Fibroblast of lung (primary cell): ENCODE measurements around the gene JMJD1C. TPM values are rescaled to one million over a fixed set of nuclear protein-coding genes. Genes with fewer than 3 reads are reported as not detected.

Source experiments
- DNase-seq, 2 donors: peaks; one replicate each; pipeline versions ENCODE4 v3.0.0 to v3.0.0-alpha.2; 2010; ENCODE audit warnings: low read depth in 2 of 2
- H2AFZ ChIP-seq: 2 replicates; pipeline ENCODE4 v1.5.1; 2012; ENCODE audit warnings: low read length, control low read depth, inconsistent platforms
- H3K27ac ChIP-seq: 2 replicates; pipeline ENCODE4 v1.5.1; 2011; ENCODE audit warnings: low read length, control low read depth; ENCODE audit not compliant: insufficient read depth
- H3K27me3 ChIP-seq: 2 replicates; pipeline ENCODE4 v1.5.1; 2011; ENCODE audit warnings: mild to moderate bottlenecking, low read length; ENCODE audit not compliant: control insufficient read depth, insufficient read depth
- H3K36me3 ChIP-seq: 2 replicates; pipeline ENCODE4 v1.5.1; 2011; ENCODE audit warnings: low read length; ENCODE audit not compliant: control insufficient read depth, insufficient read depth
- H3K4me1 ChIP-seq: 2 replicates; pipeline ENCODE4 v1.5.1; 2011; ENCODE audit warnings: low read length; ENCODE audit not compliant: control insufficient read depth, insufficient read depth; ENCODE audit errors: extremely low read depth
- H3K4me2 ChIP-seq: 2 replicates; pipeline ENCODE4 v1.5.1; 2011; ENCODE audit warnings: low read length, control low read depth; ENCODE audit not compliant: insufficient read depth; ENCODE audit errors: extremely low read depth
- H3K4me3 ChIP-seq, 4 experiments: fragments of 200-600 bp in 1 of 4; sonication (generic) in 1 of 4; replicated peaks in 1 of 4; 2 replicates each; pipeline ENCODE4 v1.5.1; 2011 to 2016; ENCODE audit warnings: low read length in 4 of 4, low read depth in 3 of 4, mild to moderate bottlenecking in 3 of 4, control low read depth in 2 of 4, inconsistent platforms in 1 of 4, mixed read lengths in 1 of 4; ENCODE audit not compliant: insufficient read depth in 1 of 4; ENCODE audit errors: control extremely low read depth in 1 of 4
- H3K79me2 ChIP-seq: 2 replicates; pipeline ENCODE4 v1.5.1; 2012; ENCODE audit warnings: mild to moderate bottlenecking, low read length, inconsistent platforms; ENCODE audit not compliant: control insufficient read depth, insufficient read depth
- H3K9ac ChIP-seq: 2 replicates; pipeline ENCODE4 v1.5.1; 2011; ENCODE audit warnings: mild to moderate bottlenecking, low read length, control low read depth; ENCODE audit not compliant: insufficient read depth
- H3K9me3 ChIP-seq: 2 replicates; pipeline ENCODE4 v1.5.1; 2012; ENCODE audit warnings: low read depth, low read length; ENCODE audit not compliant: control insufficient read depth, insufficient read depth
- H4K20me1 ChIP-seq: 2 replicates; pipeline ENCODE4 v1.5.1; 2011; ENCODE audit warnings: low read length; ENCODE audit not compliant: control insufficient read depth, insufficient read depth; ENCODE audit errors: extremely low read depth
- EZH2 ChIP-seq: IDR thresholded peaks from 2 replicates; pipeline ENCODE4 v1.5.1; 2012; ENCODE audit warnings: low read length, control low read depth, mild to moderate bottlenecking; ENCODE audit errors: missing control alignments
- polyA plus RNA-seq, 2 donors: library from polyadenylated mRNA; depleted of rRNA in 1 of 2; stranded (reverse) in 1 of 2; unstranded in 1 of 2; fragments of >200 nt; gene quantifications; 2 replicates each; pipeline ENCODE4 v1.2.1, GENCODE V29; 2011 to 2012; ENCODE audit warnings: missing spikeins in 1 of 2
- total RNA-seq: library from RNA; depleted of rRNA; stranded (reverse); fragments of >200 nt; gene quantifications from 2 replicates; pipeline ENCODE4 v1.2.1, GENCODE V29; 2014
- TF ChIP-seq, protein P1 (sequence below), 2 donors: IDR thresholded peaks in 1 of 2; conservative IDR thresholded peaks in 1 of 2; 1 replicate in 1 of 2; 2 replicates in 1 of 2; pipeline ENCODE4 v1.5.1; 2011 to 2012; ENCODE audit warnings: low read length in 2 of 2, control low read depth in 1 of 2, inconsistent platforms in 1 of 2, low read depth in 1 of 2, mild to moderate bottlenecking in 1 of 2

JMJD1C gene
- total and polyA plus RNA-seq, 2 donors (not counting 1 experiment from before 2014, with no cell fraction given) = 39.9 to 67.0 TPM

DNA sequence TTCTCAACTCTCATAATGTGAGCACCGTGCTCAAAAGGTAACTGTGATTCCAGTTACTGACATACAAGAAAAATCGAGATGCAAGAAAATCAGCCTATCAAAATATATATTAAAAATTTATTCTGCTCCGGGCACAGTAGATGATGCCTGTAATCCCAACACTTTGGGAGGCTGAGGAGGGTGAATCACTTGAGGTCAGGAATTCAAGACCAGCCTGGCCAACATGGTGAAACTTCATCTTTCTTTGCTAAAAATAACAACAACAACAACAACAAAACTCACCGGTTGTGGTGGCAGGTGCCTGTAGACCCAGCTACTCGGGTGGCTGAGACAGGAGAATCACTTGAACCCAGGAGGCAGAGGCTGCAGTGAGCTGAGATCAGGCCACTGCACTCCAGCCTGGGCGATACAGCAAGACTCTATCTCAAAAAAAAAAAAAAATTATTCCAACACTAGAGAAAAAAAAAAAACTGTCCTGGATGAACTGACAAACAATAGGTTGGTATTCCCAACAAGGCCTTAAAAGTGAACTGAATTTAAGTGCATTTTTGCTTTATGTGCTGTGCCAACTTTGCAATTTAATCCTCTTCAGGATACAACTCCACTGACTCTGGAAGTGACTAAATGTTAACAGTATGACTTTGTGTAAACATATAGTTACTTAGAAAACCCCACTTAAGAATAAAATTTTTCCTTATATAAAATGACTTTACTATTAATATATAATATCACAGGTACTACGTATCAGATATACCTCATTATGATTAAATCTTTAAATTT, 51.1 kb downstream of the JMJD1C start:
- no peak overlapping the region for H3K9ac ChIP-seq
- H3K27ac ChIP-seq = no peak overlapping the region
- peaks cover 2% of the 10 kb centered on the region for H3K4me1 ChIP-seq
- H3K4me2 ChIP-seq = peak overlapping the region; percentile 67
- no peak overlapping the region for H3K4me3 ChIP-seq
- H4K20me1 ChIP-seq = no peaks in the 10 kb centered on the region
- H3K36me3 ChIP-seq = no peaks in the 10 kb centered on the region
- peak; percentile 59 to 66 for DNase-seq
- no peaks in the 10 kb centered on the region for H3K27me3 ChIP-seq
- peaks cover 55% of the 10 kb centered on the region for H3K79me2 ChIP-seq
- no peak for TF ChIP-seq EZH2
- TF ChIP-seq, protein P1, sequence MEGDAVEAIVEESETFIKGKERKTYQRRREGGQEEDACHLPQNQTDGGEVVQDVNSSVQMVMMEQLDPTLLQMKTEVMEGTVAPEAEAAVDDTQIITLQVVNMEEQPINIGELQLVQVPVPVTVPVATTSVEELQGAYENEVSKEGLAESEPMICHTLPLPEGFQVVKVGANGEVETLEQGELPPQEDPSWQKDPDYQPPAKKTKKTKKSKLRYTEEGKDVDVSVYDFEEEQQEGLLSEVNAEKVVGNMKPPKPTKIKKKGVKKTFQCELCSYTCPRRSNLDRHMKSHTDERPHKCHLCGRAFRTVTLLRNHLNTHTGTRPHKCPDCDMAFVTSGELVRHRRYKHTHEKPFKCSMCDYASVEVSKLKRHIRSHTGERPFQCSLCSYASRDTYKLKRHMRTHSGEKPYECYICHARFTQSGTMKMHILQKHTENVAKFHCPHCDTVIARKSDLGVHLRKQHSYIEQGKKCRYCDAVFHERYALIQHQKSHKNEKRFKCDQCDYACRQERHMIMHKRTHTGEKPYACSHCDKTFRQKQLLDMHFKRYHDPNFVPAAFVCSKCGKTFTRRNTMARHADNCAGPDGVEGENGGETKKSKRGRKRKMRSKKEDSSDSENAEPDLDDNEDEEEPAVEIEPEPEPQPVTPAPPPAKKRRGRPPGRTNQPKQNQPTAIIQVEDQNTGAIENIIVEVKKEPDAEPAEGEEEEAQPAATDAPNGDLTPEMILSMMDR (conservative IDR thresholded peaks at IDR 0.05 in 1 of 2, IDR thresholded peaks at IDR 0.05 in 1 of 2; ENCODE audit: low read depth in 1 of 2, low read length in 2 of 2) = no peak
- H3K9me3 ChIP-seq = no peaks in the 10 kb centered on the region
- H2AFZ ChIP-seq = no peak overlapping the region

DNA sequence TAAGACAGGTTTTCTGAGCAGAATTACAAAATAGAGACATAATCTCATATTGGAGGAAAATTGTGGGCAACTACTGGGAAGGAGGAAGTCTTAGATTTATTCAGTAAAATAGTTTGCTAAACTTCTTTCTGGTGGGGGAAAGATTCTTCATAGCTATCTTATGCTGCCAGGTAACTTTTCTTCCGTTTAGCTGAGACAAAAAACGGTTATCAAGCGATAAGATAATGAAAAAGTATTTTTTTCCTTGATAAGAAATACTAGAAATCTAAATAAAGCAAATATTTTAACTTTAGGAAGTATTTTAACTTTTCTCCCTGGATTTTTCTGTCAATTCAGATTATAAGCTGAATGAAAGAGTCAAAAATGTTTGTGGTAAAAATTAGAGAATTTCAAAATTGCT, 52.3 kb downstream of the JMJD1C start:
- no peak overlapping the region for H2AFZ ChIP-seq
- no peak overlapping the region for H3K4me3 ChIP-seq
- H3K79me2 ChIP-seq = peaks cover 55% of the 10 kb centered on the region
- no peak overlapping the region for H3K27ac ChIP-seq
- H4K20me1 ChIP-seq = no peaks in the 10 kb centered on the region
- no peaks in the 10 kb centered on the region for H3K27me3 ChIP-seq
- TF ChIP-seq EZH2 = no peak
- TF ChIP-seq, protein P1 (conservative IDR thresholded peaks at IDR 0.05 in 1 of 2, IDR thresholded peaks at IDR 0.05 in 1 of 2; ENCODE audit: low read depth in 1 of 2, low read length in 2 of 2) = no peak
- no peaks in the 10 kb centered on the region for H3K36me3 ChIP-seq
- no peak overlapping the region for H3K9ac ChIP-seq
- H3K9me3 ChIP-seq = no peaks in the 10 kb centered on the region
- H3K4me1 ChIP-seq = peaks cover 2% of the 10 kb centered on the region
- no peak overlapping the region for H3K4me2 ChIP-seq
- no peak for DNase-seq

DNA sequence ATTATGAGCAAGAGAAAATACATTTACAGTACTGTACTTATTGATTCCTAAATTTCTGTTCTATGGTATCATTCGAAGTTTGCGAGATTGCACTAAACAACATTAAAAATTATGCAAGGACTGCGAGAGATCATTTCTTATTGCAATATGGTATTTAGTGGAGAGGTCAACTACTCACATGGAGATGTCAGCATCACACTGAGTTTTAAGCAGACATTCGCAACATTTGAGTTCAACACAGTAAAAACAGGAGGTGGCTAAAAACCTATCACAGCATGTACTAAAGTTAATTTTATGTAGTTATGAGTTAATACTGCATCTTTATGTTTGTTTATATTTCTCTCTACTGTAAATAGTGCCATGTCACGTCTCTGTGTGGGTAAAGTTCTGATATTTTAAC, 53.5 kb downstream of the JMJD1C start:
- H4K20me1 ChIP-seq = no peaks in the 10 kb centered on the region
- H3K36me3 ChIP-seq = no peaks in the 10 kb centered on the region

More for the DNA sequence above, 53.5 kb downstream of the JMJD1C start:
- no peak for DNase-seq
- no peak overlapping the region for H3K4me2 ChIP-seq
- no peak overlapping the region for H3K27ac ChIP-seq
- H3K4me1 ChIP-seq = peaks cover 2% of the 10 kb centered on the region
- no peaks in the 10 kb centered on the region for H3K27me3 ChIP-seq
- TF ChIP-seq, protein P1 (conservative IDR thresholded peaks at IDR 0.05 in 1 of 2, IDR thresholded peaks at IDR 0.05 in 1 of 2; ENCODE audit: low read depth in 1 of 2, low read length in 2 of 2) = no peak
- TF ChIP-seq EZH2 = no peak
- H3K4me3 ChIP-seq = no peak overlapping the region
- peaks cover 44% of the 10 kb centered on the region for H3K79me2 ChIP-seq
- no peak overlapping the region for H3K9ac ChIP-seq
- H3K9me3 ChIP-seq = no peaks in the 10 kb centered on the region
- H2AFZ ChIP-seq = no peak overlapping the region
